GM23248 (cell line): ENCODE results near the gene TRPV3.

Source experiments
- EZH2 ChIP-seq: fragments of 200-600 bp; sonication (generic); IDR thresholded peaks from 2 replicates; pipeline ENCODE4 v1.6.1; 2018; ENCODE audit warnings: antibody characterized with exemption, mild to moderate bottlenecking; ENCODE audit not compliant: insufficient read depth, poor library complexity, severe bottlenecking
- EZH2phosphoT487 ChIP-seq: fragments of 200-600 bp; sonication (generic); IDR thresholded peaks from 2 replicates; pipeline ENCODE4 v1.6.1; 2018; ENCODE audit warnings: antibody characterized with exemption, moderate library complexity, mild to moderate bottlenecking, low read depth; ENCODE audit not compliant: insufficient read depth

- no peak for TF ChIP-seq EZH2phosphoT487
- TF ChIP-seq EZH2 = no peak
Measured at GRCh38 chr17:3528403-3528851, 29.2 kb downstream of the TRPV3 start.
